GM19239 (cell line): ENCODE data around the gene APBA1.
"Not testable (repeated sequence)": the region's sequence is repeated elsewhere in the genome, so short reads cannot be mapped to it uniquely, and the experiment has no call there.

Source experiments
- DNase-seq: peaks from one replicate; pipeline ENCODE4 v3.0.0; 2011; ENCODE audit warnings: low spot score; ENCODE audit not compliant: insufficient read length
- FAIRE-seq: peaks from 2 replicates; lab custom pipeline; 2011; peaks lifted over from hg19 to GRCh38; lab: Jason Lieb, UNC

The APBA1 gene

GRCh38 chr9:69458176-69458575 lies 214.0 kb downstream of the APBA1 start:
- no peak for DNase-seq
- FAIRE-seq = no peak

GRCh38 chr9:69456201-69456600 lies 216.0 kb downstream of the APBA1 start:
- FAIRE-seq (no peak), DNase-seq (no peak)

GRCh38 chr9:69455311-69455710 lies 216.9 kb downstream of the APBA1 start:
- DNase-seq (no peak), FAIRE-seq (no peak)

DNA sequence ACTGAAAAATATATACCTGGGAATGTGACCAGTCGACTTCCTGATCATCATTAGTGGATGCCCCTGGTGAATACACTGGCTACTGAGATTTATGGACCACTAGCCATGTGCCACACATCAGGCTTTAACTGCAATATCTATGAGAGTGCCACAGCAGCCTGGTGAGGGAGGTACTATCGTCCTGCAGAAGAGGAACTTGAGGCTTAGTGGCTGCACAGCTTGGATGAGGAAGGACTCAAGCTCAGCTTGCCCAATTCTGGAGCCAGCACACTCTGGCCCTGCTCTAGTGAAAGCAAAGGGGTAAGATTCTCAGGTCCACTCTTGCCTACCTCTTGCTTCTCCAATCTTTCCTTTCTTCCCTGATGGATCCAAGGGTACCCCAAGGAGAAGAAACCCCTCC lies 217.8 kb downstream of the APBA1 start:
- DNase-seq = no peak
- no peak for FAIRE-seq

- FAIRE-seq (no peak), DNase-seq (no peak)
Observed at GRCh38 chr9:69453746-69454145, 218.4 kb downstream of the APBA1 start.

- FAIRE-seq = no peak
- no peak for DNase-seq
Observed at GRCh38 chr9:69452110-69452782, 219.9 kb downstream of the APBA1 start.

GRCh38 chr9:69446496-69446895 lies 225.7 kb downstream of the APBA1 start:
- DNase-seq (no peak), FAIRE-seq (no peak)

DNA sequence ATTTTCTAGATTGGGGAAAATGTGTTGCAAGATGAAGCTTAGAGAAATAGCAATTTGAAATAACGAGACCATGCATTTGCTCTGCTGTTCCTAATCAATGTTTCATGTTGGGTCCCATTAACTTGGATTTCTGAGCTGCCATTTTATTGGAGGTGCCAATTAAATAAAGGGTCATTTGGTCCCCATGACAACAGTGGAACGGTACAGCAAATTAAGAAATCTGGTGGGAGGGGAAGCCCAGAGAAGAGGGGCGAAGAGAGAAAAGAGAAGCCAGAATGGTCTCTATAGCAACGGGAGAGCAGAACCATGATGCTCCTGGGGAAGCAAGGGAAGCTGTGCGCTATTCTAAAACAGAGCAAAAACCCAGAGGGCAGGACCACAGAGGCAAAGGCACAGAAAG lies 226.9 kb downstream of the APBA1 start:
- no peak for FAIRE-seq
- DNase-seq = no peak

- no peak for DNase-seq
- FAIRE-seq = no peak
Observed at GRCh38 chr9:69444791-69445190, 227.4 kb downstream of the APBA1 start.

DNA sequence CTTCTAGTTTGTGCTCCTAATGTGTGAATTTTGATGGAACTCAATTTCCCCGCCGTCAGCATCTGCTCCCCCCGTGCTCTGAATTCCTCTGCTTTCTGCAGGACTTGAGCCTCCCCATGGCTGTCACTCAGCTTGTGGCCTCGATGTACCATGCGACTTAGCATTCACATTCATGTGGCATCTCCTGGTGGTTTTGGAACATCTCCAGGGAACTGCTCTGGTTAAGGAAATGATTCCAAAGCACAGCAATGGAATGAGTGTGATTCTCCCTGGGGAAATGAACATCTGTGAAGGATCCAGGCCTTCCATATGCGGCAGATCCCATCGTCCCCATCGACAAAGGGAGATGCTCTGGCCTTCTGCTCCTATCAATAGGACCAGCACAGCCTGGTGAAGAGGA lies 228.2 kb downstream of the APBA1 start:
- FAIRE-seq (no peak), DNase-seq (no peak)

DNA sequence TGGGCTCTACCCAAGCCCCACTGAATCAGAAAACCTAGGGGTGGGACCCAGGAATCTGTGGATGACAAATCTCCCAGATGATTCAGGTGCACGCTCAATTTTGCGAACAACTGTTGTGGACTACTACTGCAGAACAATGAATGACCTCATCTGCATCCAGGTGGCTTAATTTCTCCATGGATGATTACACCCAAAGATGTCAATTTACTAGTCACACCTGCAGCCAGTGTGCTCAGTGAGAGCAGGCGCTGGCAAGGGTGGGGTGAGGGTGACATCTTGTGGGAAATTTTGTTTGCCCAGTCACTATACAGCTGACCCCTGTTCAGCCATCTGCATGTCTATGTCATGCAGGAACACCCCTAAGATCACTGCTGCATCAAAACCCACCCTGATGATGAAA lies 229.0 kb downstream of the APBA1 start:
- DNase-seq = no peak

DNA sequence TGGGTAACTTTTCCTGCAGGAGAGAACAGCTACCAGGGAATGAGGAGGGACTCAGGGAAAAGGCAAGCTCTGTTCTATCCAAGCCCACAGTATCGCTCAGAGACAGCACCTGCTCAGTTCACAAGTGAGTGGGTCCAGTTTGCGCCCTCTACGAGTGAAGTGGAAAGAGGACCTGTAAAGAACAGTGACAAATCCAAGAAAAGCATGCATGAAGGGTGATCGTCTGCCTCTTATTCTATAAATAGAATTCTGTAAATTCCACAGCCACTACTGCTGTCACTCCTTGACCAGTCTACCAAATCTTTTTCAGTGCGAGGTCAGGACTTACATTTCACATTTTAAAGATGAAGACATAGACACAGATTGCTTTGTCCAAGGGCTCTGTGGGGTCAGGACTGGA lies 229.7 kb downstream of the APBA1 start:
- DNase-seq (no peak), FAIRE-seq (no peak)

More for the DNA sequence above, 229.0 kb downstream of the APBA1 start:
- FAIRE-seq = no peak

- not testable (repeated sequence) for DNase-seq, FAIRE-seq
Observed at GRCh38 chr9:69440254-69440955, 231.8 kb downstream of the APBA1 start.

- not testable (repeated sequence) for DNase-seq, FAIRE-seq
Observed at GRCh38 chr9:69439654-69440053, 232.5 kb downstream of the APBA1 start.

DNA sequence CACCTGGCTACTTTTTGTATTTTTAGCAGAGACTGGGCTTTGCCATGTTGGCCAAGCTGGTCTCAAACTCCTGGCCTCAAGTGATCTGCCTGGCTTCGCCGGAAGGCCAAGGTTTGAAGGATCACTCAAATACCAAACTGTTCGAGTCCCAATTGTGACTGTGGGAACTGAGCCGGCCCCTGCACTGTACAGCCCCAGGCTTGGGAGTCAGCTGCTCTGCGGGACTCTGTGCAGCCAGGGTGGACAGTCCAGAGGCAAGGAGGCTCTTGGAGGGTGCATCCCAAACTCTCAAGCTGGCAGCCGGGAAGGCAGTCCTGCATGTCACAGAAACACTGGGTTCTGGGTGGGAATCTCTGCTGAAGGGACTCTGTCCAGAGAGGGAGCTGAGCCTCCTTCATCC lies 238.2 kb downstream of the APBA1 start:
- DNase-seq (no peak), FAIRE-seq (no peak)

- no peak for FAIRE-seq
Observed at GRCh38 chr9:69433392-69433791, 238.8 kb downstream of the APBA1 start.

DNA sequence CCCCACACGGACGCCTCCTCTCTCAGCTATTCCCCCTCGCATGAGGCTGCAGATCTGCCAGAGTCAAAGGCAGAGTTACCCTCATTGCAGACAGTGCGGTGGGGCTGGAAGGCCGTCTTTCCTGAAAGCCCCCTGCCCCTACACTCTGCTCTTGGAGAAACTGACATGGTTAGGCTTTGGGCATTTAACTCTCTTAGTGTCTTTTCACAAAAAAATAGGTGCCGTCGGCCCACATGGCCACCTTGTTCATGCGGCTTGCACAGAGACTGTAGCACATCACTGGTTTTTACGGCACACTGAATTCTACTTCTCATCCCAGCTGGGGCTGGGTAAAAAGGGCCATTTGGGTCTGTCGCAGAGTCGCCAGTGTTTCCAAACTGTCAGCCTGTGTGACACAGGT lies 239.5 kb downstream of the APBA1 start:
- no peak for DNase-seq
- FAIRE-seq = no peak

More at GRCh38 chr9:69433392-69433791, 238.8 kb downstream of the APBA1 start:
- DNase-seq = no peak

DNA sequence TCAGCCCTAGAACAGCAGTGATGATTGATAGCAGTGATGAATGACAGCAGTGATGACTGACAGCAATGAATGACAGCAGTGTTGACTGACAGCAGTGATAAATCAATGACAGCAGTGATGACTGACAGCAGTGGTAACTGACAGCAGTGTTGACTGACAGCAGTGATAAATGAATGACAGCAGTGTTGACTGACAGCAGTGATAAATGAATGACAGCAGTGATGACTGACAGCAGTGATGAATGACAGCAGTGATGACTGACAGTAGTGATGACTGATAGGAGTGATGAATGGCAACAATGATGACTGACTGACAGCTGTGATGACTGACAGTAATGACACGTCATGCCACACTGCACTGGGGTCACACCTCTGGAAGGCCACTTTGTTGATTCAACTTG lies 240.4 kb downstream of the APBA1 start:
- FAIRE-seq (no peak), DNase-seq (no peak)

DNA sequence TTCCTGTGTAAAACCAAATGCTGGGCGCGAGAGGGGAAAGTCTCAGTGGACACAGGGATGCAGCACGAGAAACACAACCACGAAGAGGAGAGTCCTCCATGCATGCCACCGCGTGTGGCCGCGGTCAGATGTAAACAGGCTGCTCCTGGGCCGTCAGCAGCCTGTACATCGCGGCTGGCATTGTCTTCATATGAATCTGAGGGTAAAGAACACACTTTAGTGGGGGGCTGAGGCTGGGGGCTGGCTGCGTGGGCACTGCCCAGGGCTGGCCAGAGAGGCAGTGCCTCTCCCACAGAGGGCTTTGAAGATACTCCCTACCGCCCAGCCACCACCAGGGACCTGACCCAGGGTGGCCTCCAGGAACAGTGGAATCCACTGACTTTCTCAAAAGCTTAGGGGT lies 241.0 kb downstream of the APBA1 start:
- no peak for DNase-seq
- FAIRE-seq = no peak

DNA sequence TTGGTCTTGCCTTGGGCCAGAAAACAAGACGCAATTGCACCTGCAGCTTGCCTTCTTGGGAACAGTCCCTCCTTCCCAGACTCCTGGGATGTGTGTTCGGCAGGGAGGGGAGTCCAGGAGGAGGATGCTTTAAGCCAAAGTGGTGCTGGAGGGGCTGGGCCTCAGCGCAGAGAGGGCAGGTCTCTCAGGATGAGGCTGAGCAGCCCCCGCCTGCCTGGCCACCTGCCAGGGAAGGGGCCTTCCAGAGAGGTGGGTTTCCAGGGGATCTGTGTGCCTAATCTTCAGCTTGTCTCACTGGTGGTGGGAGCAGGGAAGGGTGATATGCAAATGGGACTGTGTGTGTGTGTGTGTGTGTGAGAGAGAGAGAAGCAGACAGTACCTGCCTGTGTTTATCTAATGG lies 242.0 kb downstream of the APBA1 start:
- FAIRE-seq (no peak), DNase-seq (no peak)

DNA sequence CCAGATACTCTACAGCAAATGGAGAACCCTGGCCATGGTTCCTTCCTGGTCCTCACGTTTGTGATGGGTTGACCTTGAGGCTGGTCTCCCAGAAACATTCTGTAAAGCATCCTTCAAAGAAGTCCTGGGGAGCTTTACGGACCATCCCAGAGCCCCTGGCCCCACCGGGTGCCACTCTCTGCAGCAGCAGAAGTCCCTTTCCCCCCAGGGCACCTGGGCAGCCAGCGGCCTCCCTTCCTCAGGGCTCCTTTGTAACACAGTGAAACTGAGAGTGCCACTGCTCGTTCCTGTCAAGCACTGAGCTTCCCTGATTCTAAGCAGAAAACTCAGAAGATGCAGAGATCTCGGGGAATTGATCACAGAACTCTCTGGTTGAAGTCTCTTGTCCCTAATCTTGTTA lies 242.9 kb downstream of the APBA1 start:
- DNase-seq = no peak
- FAIRE-seq = no peak
